Keratinocyte (primary cell): ENCODE measurements around the gene IL6R.

Experiments
- EZH2 ChIP-seq: IDR thresholded peaks from one replicate; pipeline ENCODE4 v1.6.1; 2012; ENCODE audit warnings: inconsistent platforms, mild to moderate bottlenecking, low read length, moderate library complexity
- TF ChIP-seq, protein P1 (sequence below), 3 experiments: IDR thresholded peaks in 1 of 3; conservative IDR thresholded peaks in 1 of 3; optimal IDR thresholded peaks in 1 of 3; 2 replicates in 2 of 3; 3 replicates in 1 of 3; pipeline versions ENCODE3 to v1.5.1; 2011; ENCODE audit warnings: low read length in 3 of 3, mild to moderate bottlenecking in 3 of 3, moderate library complexity in 2 of 3, control low read depth in 1 of 3, inconsistent platforms in 1 of 3; ENCODE audit not compliant: insufficient read depth in 2 of 3; ENCODE audit errors: extremely low read depth in 1 of 3

DNA sequence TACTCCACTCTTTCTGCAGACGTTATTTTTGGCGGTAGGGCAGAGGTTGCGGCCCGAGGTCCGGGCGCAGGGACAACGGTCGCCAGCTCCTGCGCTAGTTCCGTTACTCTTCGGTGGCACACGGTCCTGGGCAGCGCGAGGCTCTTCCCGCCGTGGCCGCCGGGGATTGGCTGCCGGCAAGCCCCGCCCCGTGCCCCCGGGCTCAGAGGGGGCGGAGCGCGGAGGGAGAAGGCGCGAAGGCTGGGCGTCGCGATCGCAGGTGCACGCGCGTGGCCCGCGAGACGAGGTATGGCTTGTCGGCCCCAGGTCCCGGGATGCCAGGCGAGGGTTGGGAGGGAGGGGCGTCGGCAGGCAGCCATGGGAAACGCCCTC, 97.6 kb downstream of the IL6R start:
- TF ChIP-seq, protein P1, sequence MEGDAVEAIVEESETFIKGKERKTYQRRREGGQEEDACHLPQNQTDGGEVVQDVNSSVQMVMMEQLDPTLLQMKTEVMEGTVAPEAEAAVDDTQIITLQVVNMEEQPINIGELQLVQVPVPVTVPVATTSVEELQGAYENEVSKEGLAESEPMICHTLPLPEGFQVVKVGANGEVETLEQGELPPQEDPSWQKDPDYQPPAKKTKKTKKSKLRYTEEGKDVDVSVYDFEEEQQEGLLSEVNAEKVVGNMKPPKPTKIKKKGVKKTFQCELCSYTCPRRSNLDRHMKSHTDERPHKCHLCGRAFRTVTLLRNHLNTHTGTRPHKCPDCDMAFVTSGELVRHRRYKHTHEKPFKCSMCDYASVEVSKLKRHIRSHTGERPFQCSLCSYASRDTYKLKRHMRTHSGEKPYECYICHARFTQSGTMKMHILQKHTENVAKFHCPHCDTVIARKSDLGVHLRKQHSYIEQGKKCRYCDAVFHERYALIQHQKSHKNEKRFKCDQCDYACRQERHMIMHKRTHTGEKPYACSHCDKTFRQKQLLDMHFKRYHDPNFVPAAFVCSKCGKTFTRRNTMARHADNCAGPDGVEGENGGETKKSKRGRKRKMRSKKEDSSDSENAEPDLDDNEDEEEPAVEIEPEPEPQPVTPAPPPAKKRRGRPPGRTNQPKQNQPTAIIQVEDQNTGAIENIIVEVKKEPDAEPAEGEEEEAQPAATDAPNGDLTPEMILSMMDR (optimal IDR thresholded peaks at IDR 0.05 in 1 of 3, IDR thresholded peaks at IDR 0.05 in 1 of 3, conservative IDR thresholded peaks at IDR 0.05 in 1 of 3; ENCODE audit: extremely low read depth in 1 of 3, insufficient read depth in 2 of 3, low read length in 3 of 3), result no peak
- no peak for TF ChIP-seq EZH2
